Mammary epithelial cell (primary cell): ENCODE data around the gene SLC22A13.

Experiments used
- EZH2 ChIP-seq: IDR thresholded peaks from 2 replicates; pipeline ENCODE4 v1.6.1; 2012; ENCODE audit warnings: low read length, inconsistent platforms, borderline replicate concordance
- TF ChIP-seq, protein P1 (sequence below), 2 donors: IDR thresholded peaks in 1 of 2; conservative IDR thresholded peaks in 1 of 2; 2 replicates each; pipeline ENCODE4 v1.5.1; 2011 to 2012; ENCODE audit warnings: inconsistent platforms in 2 of 2, low read length in 2 of 2, mild to moderate bottlenecking in 2 of 2, control low read depth in 1 of 2, low read depth in 1 of 2; ENCODE audit not compliant: insufficient read depth in 1 of 2; ENCODE audit errors: extremely low read depth in 1 of 2

DNA sequence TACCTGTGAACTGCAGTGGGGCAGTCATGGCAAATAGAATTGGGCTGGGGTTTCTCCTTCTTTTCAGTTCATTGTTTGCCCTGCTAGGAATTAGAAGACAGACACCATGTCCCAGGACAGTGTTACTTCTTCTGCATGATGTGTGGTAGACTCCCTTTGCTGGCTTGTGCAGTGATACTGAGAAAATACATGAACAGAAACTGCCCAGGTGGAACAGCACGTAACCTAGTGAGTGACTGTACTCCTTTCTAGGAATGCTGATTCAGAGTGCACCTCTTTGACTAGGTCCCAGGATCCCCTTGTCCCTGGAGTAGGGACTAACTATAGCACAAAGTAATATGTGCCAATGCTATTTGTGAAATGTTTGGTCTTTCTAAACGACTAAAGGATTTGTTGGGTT is 10.7 kb upstream of the SLC22A13 start:
- TF ChIP-seq EZH2 = no peak
- TF ChIP-seq, protein P1, sequence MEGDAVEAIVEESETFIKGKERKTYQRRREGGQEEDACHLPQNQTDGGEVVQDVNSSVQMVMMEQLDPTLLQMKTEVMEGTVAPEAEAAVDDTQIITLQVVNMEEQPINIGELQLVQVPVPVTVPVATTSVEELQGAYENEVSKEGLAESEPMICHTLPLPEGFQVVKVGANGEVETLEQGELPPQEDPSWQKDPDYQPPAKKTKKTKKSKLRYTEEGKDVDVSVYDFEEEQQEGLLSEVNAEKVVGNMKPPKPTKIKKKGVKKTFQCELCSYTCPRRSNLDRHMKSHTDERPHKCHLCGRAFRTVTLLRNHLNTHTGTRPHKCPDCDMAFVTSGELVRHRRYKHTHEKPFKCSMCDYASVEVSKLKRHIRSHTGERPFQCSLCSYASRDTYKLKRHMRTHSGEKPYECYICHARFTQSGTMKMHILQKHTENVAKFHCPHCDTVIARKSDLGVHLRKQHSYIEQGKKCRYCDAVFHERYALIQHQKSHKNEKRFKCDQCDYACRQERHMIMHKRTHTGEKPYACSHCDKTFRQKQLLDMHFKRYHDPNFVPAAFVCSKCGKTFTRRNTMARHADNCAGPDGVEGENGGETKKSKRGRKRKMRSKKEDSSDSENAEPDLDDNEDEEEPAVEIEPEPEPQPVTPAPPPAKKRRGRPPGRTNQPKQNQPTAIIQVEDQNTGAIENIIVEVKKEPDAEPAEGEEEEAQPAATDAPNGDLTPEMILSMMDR (conservative IDR thresholded peaks at IDR 0.05 in 1 of 2, IDR thresholded peaks at IDR 0.05 in 1 of 2; ENCODE audit: extremely low read depth in 1 of 2, insufficient read depth in 1 of 2, low read depth in 1 of 2, low read length in 2 of 2) = no peak
